Natural killer cell treated with Interleukin-12 subunit alpha and Interleukin-12 subunit beta and Interleukin-15 and Interleukin-18, amount 100 ng/mL, for 72 hours (primary cell): ENCODE data around the gene NAA80. TPM values are rescaled to one million over a fixed set of nuclear protein-coding genes. Genes with fewer than 3 reads are reported as not detected.

ENCODE experiments used
- ATAC-seq, 2 donors: fragments of 150-1000 bp; cut with Tn5 transposase in 1 of 2; sonication (Bioruptor Pico), chemical (Tn5 transposase) in 1 of 2; 2 replicates each; pipeline ENCODE4 v1.10.0; 2021
- DNase-seq: peaks from one replicate; pipeline ENCODE4 v3.0.0; 2022; ENCODE audit warnings: low spot score
- H3K27ac Mint-ChIP-seq, 2 donors: 1 replicate in 1 of 2; 2 replicates in 1 of 2; pipeline ENCODE4 v1.8.0; 2022; ENCODE audit warnings: mixed read lengths in 2 of 2, mild to moderate bottlenecking in 1 of 2, moderate library complexity in 1 of 2
- H3K27me3 Mint-ChIP-seq, 2 donors: 1 replicate in 1 of 2; 2 replicates in 1 of 2; pipeline ENCODE4 v1.8.0; 2022; ENCODE audit warnings: mixed read lengths in 2 of 2
- H3K36me3 Mint-ChIP-seq: one replicate; pipeline ENCODE4 v1.8.0; 2022; ENCODE audit warnings: mixed read lengths
- H3K4me1 Mint-ChIP-seq, 2 donors: 1 replicate in 1 of 2; 2 replicates in 1 of 2; pipeline ENCODE4 v1.8.0; 2022; ENCODE audit warnings: low read depth in 2 of 2, mixed read lengths in 2 of 2, mild to moderate bottlenecking in 1 of 2
- H3K4me3 Mint-ChIP-seq: one replicate; pipeline ENCODE4 v1.8.0; 2022; ENCODE audit warnings: mixed read lengths
- H3K9me3 Mint-ChIP-seq: 2 replicates; pipeline ENCODE4 v1.8.0; 2022; ENCODE audit warnings: mixed read lengths
- total RNA-seq, 2 donors: library from RNA; stranded (reverse); gene quantifications; one replicate each; pipeline ENCODE4 v1.2.3, GENCODE V29; 2022

The NAA80 gene
- total RNA-seq, 2 donors from 2014 or later, result 13.2 to 15.7 TPM

DNA sequence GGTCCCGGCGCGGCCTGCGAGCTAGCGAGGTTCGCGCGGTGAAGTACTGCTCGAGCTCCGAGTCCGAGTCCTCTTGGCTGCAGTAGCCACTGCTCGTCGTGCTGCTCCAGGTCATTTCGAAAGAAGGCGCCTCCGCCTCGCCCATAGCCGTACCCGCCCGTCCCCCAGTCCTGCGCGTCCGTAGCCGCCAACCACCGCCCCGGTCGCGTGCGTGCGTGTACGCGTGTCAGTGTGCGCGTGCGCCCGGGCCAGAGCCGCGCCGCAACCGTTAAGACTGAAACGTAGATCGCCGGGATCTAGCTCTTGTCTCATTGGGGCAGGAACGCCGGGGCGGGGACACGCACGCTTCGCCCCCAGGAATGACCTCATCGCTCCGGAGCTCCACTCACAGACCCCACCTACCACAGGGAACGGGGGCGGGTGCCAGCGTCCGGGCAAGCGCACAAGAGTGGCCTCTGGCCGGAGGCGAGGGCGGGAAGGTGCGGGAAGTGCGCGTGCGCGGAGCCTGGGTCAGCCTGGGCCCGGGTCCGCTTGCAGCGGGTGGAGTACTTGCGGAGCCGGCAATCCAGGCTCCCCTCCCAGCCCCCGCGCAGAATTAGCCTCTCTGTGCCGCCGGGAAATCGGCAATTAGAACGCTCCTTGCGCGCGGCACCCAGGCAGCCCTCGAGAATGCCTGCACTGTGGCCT, 38.1 kb upstream of the NAA80 start:
- Mint-ChIP-seq H3K4me3 (peak overlapping the region; percentile 97), H3K27ac (peak overlapping the region; percentile 97), H3K36me3 (peaks cover 7% of the 10 kb centered on the region), H3K4me1 (peaks cover 59 to 67% of the 10 kb centered on the region in 2 donors), H3K27me3 (no peaks in the 10 kb centered on the region), H3K9me3 (no peaks in the 10 kb centered on the region)
- ATAC-seq (peak; percentile 85 to 93), DNase-seq (peak; percentile 99)

DNA sequence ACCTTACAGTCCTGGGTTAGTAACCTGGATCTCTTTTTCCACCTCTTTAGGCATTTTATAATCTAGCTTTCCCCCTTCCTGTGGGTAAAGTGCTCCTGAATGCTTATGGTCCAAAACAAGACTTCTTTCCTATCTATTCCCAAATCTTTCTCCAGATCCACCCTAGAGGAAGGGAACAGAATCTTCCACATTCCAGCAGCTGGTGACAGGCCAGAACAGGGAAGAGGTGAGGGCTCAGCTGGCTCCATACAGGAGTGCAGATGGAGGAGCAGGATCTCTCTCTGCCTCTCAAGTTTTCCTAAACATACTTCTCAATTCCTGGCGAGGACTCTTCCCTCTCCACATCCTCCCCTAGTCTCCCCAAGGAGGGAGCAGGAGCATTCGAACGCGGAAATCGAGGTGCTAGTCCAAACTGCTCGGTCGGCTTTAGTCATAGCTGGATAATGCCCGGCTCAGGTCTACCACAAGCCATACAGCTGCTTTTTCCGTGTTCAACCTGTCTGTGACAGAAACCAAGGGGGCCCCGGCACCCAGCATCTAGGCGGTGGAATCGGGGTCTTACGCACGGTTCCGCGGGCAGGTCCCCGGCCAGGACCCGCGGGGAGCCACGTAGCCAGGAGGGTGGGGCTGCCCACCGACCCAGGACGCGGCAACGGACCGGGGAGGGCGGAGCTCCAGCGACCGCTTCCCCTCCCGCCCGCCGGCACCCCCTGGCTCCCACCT, 37.4 kb upstream of the NAA80 start:
- Mint-ChIP-seq H3K36me3 (peaks cover 7% of the 10 kb centered on the region), H3K27ac (peak overlapping the region; percentile 97), H3K4me3 (peak overlapping the region; percentile 97), H3K9me3 (no peaks in the 10 kb centered on the region), H3K27me3 (no peaks in the 10 kb centered on the region), H3K4me1 (peaks cover 59 to 64% of the 10 kb centered on the region in 2 donors)
- DNase-seq (no peak), ATAC-seq (peak in 1 of 2 donors; percentile 45)

DNA sequence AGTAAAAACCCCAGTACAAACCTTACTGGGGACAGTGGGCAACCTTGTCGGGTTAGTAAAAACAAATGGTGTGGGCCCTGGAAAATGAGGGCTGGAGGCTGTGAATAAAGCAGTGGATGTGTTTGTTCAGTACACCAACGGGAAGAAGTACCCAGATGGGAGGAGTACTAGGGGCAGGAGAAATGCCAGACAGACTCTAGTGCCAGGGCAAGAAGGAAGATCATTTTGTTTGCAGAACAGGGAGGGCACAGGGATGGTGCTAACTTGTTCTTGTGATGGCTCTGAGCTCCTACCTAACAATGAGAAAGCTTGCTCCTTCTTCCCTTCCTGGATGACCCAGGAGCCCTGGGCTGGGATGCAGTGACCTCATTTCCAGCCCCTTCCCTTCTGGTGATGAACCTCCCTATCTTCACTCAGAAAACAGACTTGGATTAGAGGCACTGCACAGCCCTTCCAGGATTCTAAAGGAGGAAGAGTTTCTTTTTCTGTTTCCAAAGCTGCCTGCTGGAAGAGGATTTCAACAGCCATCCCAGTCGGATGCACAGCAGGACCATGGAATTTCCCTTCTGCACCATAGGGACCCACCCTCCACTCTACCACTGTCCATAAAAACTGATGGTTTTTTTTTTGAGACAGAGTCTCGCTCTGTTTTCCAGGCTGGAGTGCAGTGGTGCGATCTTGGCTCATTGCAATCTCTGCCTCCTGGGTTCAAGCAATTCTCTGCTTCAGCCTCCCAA, 35.3 kb upstream of the NAA80 start:
- Mint-ChIP-seq H3K4me1 (peaks cover 46 to 49% of the 10 kb centered on the region in 2 donors), H3K36me3 (peaks cover 7% of the 10 kb centered on the region)
- ATAC-seq, result no peak

DNA sequence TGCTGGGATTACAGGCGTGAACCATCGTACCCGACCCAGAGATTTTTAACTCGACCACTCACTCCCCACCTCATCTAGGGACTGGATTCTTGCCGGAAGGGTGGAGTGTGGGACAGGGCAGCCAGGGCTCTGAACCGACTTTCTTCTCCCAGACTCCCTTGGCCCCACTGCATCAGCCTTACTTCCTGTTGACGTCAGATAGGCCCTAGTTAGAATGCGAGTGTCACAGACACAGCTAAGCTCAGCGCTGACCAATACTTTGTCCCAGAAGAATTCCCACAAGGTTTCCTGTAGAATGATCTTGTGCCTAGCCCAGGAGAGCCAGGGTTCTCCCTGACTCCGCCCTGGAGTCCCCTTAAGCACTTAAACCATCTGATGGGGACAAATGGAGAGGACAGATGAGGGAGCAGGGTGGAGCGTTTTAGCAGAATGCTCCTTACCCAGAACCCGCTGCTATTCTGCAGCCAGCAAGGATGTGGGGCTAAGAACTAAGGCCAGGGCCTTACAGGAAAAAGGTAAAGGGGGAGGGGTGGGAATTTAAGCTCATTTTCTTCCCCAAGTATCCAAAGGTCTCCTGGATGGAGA, 34.6 kb upstream of the NAA80 start:
- Mint-ChIP-seq H3K27me3 (no peaks in the 10 kb centered on the region), H3K4me3 (peak overlapping the region; percentile 97), H3K36me3 (peaks cover 7% of the 10 kb centered on the region), H3K4me1 (peaks cover 40 to 44% of the 10 kb centered on the region in 2 donors), H3K9me3 (no peaks in the 10 kb centered on the region), H3K27ac (peak overlapping the region; percentile 88 to 97)
- no peak for ATAC-seq
- DNase-seq, result no peak

More for the DNA sequence above, 35.3 kb upstream of the NAA80 start:
- H3K4me3 Mint-ChIP-seq, result peak overlapping the region; percentile 97
- H3K27me3 Mint-ChIP-seq, result no peaks in the 10 kb centered on the region
- H3K27ac Mint-ChIP-seq, result peak overlapping the region; percentile 97
- H3K9me3 Mint-ChIP-seq, result no peaks in the 10 kb centered on the region
- DNase-seq, result no peak

- no peaks in the 10 kb centered on the region for H3K9me3 Mint-ChIP-seq
- DNase-seq, result no peak
- no peak overlapping the region for H3K4me3 Mint-ChIP-seq
- peaks cover 27 to 37% of the 10 kb centered on the region in 2 donors for H3K4me1 Mint-ChIP-seq
- H3K36me3 Mint-ChIP-seq, result peaks cover 4% of the 10 kb centered on the region
- no peaks in the 10 kb centered on the region for H3K27me3 Mint-ChIP-seq
- ATAC-seq, result no peak
- no peak overlapping the region for H3K27ac Mint-ChIP-seq
Observed at GRCh38 chr3:50331364-50331907, 32.2 kb upstream of the NAA80 start.

GRCh38 chr3:50330330-50330729, 31.1 kb upstream of the NAA80 start:
- Mint-ChIP-seq H3K4me1 (peaks cover 16 to 26% of the 10 kb centered on the region in 2 donors), H3K4me3 (no peak overlapping the region), H3K36me3 (no peaks in the 10 kb centered on the region), H3K27ac (no peak overlapping the region), H3K27me3 (no peaks in the 10 kb centered on the region), H3K9me3 (no peaks in the 10 kb centered on the region)
- DNase-seq (no peak), ATAC-seq (no peak)

DNA sequence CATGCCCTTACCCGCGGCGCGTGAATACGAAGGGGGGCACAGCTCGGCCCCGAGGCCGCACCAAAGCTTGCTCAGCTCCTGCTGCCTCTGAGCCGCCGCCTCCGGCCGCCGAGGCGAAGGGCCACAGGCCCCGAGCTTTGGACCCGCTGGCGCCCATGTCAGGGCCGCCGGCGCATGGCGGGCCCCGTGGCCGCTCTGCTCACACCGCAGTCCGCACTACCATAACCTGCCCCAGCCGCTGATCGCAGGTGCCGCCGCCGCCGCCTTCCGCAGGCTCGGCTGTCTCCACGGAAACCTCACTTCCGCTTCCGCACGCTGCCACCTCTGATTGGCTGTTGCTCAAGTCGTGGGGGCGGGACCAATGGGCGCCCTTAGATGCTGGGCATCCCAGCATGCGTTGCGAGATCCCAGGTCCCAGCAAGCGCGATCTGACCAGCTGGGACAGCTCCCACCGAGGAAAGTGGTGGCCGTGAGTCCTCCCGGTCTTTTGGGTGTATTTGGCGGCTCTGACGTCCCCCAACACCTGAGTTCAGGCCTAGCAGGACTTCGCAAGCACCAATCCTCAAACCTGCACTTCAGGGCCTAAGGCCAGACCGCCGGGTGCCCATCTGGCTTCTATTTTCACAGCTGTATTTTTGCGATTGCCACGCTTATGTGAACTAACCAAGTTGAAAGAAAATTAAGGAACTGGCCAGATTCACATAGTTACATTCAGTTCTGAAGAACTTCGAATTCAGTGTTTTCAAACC, 28.9 kb upstream of the NAA80 start, which contains the start of gene TUSC2:
TSS of gene TUSC2 (minus strand) at position 281 of the 749 bp plus-strand sequence. CDS start at position 157, 124 bp downstream.
- H3K4me3 Mint-ChIP-seq, result peak within 1 kb of the TSS; percentile 81
- peaks cover 0 to 21% of the 10 kb centered on the region in 2 donors for H3K4me1 Mint-ChIP-seq
- ATAC-seq (peak; percentile 96 to 98), DNase-seq (peak; percentile 95)
- H3K9me3 Mint-ChIP-seq, result no peaks in the 10 kb centered on the region
- H3K36me3 Mint-ChIP-seq, result no peaks in the 10 kb centered on the region
- no peaks in the 10 kb centered on the region for H3K27me3 Mint-ChIP-seq
- peak within 1 kb of the TSS; percentile 64 to 89 for H3K27ac Mint-ChIP-seq

DNA sequence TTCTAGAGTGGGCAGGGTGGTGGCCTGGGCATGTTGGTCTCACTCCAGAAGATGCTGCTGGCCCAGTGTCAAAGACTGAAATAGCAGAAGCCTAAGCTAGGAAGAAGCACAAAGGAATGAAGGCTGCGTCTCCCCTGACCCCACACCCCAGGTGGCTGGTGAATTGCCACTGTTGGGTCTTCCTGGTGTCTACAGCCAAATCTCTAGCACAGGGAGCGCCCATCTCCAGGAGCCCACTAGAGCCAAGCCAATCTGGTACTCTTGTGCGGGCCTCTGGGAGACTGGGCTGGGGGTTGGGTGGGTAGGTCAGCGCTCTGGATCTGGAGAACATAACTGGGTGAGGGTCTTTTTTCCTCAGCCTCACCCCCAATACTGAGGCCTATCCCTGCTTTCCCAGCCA, 27.9 kb upstream of the NAA80 start:
- Mint-ChIP-seq H3K27ac (peak overlapping the region; percentile 64 to 89), H3K4me3 (peak overlapping the region; percentile 81), H3K27me3 (no peaks in the 10 kb centered on the region), H3K36me3 (no peaks in the 10 kb centered on the region), H3K9me3 (no peaks in the 10 kb centered on the region), H3K4me1 (peaks cover 0 to 20% of the 10 kb centered on the region in 2 donors)
- DNase-seq (peak; percentile 37), ATAC-seq (no peak)

GRCh38 chr3:50326182-50326541, 27.0 kb upstream of the NAA80 start:
- no peaks in the 10 kb centered on the region for H3K9me3 Mint-ChIP-seq
- ATAC-seq (no peak), DNase-seq (no peak)
- peaks cover 0 to 20% of the 10 kb centered on the region in 2 donors for H3K4me1 Mint-ChIP-seq
- H3K4me3 Mint-ChIP-seq, result no peak overlapping the region
- H3K27me3 Mint-ChIP-seq, result no peaks in the 10 kb centered on the region
- peak overlapping the region in 1 of 2 donors; percentile 89 for H3K27ac Mint-ChIP-seq
- no peaks in the 10 kb centered on the region for H3K36me3 Mint-ChIP-seq

- Mint-ChIP-seq H3K9me3 (no peaks in the 10 kb centered on the region), H3K4me3 (no peak overlapping the region), H3K4me1 (peaks cover under 1 to 21% of the 10 kb centered on the region in 2 donors), H3K27ac (no peak overlapping the region), H3K27me3 (no peaks in the 10 kb centered on the region), H3K36me3 (no peaks in the 10 kb centered on the region)
- no peak for DNase-seq
- no peak for ATAC-seq
Observed at GRCh38 chr3:50325497-50326181, 26.4 kb upstream of the NAA80 start.

DNA sequence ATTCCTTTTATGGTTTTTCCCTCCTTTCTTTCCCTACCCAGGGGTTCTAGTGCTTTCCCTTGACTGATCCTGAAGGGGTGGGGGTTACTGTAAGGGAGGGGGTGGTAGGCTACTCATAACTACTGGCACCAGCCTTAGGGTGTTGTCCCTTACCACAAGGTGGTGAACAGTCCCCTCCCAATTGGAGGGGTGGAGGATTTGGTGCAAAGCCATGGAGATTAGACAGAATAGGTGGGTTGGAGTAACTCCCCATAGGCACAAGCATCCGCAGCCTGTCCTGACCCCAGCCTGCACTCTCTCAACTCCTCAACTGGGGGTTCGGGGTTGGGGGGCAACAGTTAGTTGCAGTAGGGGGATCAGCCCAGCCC, 25.9 kb upstream of the NAA80 start:
- no peak for DNase-seq

GRCh38 chr3:50324351-50325112, 25.3 kb upstream of the NAA80 start:
- Mint-ChIP-seq H3K36me3 (no peaks in the 10 kb centered on the region), H3K27me3 (no peaks in the 10 kb centered on the region), H3K4me1 (peaks cover 9 to 30% of the 10 kb centered on the region in 2 donors)

More for the DNA sequence above, 25.9 kb upstream of the NAA80 start:
- Mint-ChIP-seq H3K9me3 (no peaks in the 10 kb centered on the region), H3K4me3 (no peak overlapping the region), H3K4me1 (peaks cover 6 to 27% of the 10 kb centered on the region in 2 donors), H3K36me3 (no peaks in the 10 kb centered on the region), H3K27ac (no peak overlapping the region), H3K27me3 (no peaks in the 10 kb centered on the region)
- no peak for ATAC-seq

More at GRCh38 chr3:50324351-50325112, 25.3 kb upstream of the NAA80 start:
- no peak overlapping the region for H3K27ac Mint-ChIP-seq
- no peak for ATAC-seq
- no peak overlapping the region for H3K4me3 Mint-ChIP-seq
- H3K9me3 Mint-ChIP-seq, result no peaks in the 10 kb centered on the region
- peak; percentile 62 for DNase-seq
